H1 (cell line): ENCODE measurements around the gene SLC30A3. TPM values are rescaled to one million over a fixed set of nuclear protein-coding genes. Genes with fewer than 3 reads are reported as not detected.
A peak's percentile ranks its signal among the peaks of the same experiment; 100 is the strongest.

Experiments
- CTCF ChIA-PET: fragments of 300-600 bp; sonication (Branson Sonifier 250); formaldehyde crosslinking; loops from one replicate; lab custom pipeline; 2021; ENCODE audit not compliant: partially characterized antibody; lab: Charles Lee
- POLR2A ChIA-PET: fragments of 300-600 bp; sonication (Branson Sonifier 250); formaldehyde crosslinking; loops from one replicate; lab custom pipeline; 2021; ENCODE audit warnings: inconsistent platforms; ENCODE audit not compliant: partially characterized antibody; lab: Charles Lee
- DNase-seq, 2 experiments: peaks; one replicate each; pipeline versions ENCODE4 v3.0.0 to v3.0.0-alpha.2; 2010 to 2022; ENCODE audit warnings: low spot score in 2 of 2, low read depth in 1 of 2, mixed read lengths in 1 of 2
- FAIRE-seq: peaks from 2 replicates; lab custom pipeline; 2011; peaks lifted over from hg19 to GRCh38; lab: Jason Lieb, UNC
- H2AFZ ChIP-seq: 2 replicates; pipeline ENCODE4 v1.8.1; 2012; ENCODE audit warnings: low read length, inconsistent platforms
- H2AK5ac ChIP-seq: 2 replicates; pipeline ENCODE4 v1.6.1; 2013; ENCODE audit warnings: low read depth, low read length
- H2BK120ac ChIP-seq: replicated peaks from 2 replicates; pipeline ENCODE3; 2013; ENCODE audit warnings: low read depth, low read length, inconsistent platforms
- H2BK12ac ChIP-seq: 2 replicates; pipeline ENCODE4 v1.6.1; 2013; ENCODE audit warnings: low read depth, low read length
- H2BK15ac ChIP-seq: 2 replicates; pipeline ENCODE4 v1.6.1; 2013; ENCODE audit warnings: low read length
- H2BK20ac ChIP-seq: 2 replicates; pipeline ENCODE4 v1.6.1; 2013; ENCODE audit warnings: low read length
- H2BK5ac ChIP-seq: 2 replicates; pipeline ENCODE4 v1.6.1; 2013; ENCODE audit warnings: low read depth, low read length
- H3K14ac ChIP-seq: 2 replicates; pipeline ENCODE4 v1.6.1; 2013; ENCODE audit warnings: inconsistent platforms; ENCODE audit not compliant: insufficient read length
- H3K18ac ChIP-seq: 2 replicates; pipeline ENCODE4 v1.6.1; 2013; ENCODE audit warnings: low read length; ENCODE audit errors: extremely low read depth
- H3K23ac ChIP-seq: 2 replicates; pipeline ENCODE4 v1.6.1; 2013; ENCODE audit warnings: inconsistent platforms; ENCODE audit not compliant: insufficient read length
- H3K23me2 ChIP-seq: 2 replicates; pipeline ENCODE4 v1.6.1; 2013; ENCODE audit warnings: low read depth, low read length
- H3K27ac ChIP-seq: 2 replicates; pipeline ENCODE4 v1.6.1; 2011; ENCODE audit warnings: low read depth, low read length, inconsistent platforms
- H3K27me3 ChIP-seq, 4 experiments: replicated peaks in 1 of 4; 1 replicate in 1 of 4; 2 replicates in 3 of 4; pipeline versions ENCODE4 v1.6.1 to v1.8.1; 2011 to 2013; ENCODE audit warnings: low read length in 3 of 4, mild to moderate bottlenecking in 3 of 4, inconsistent platforms in 2 of 4, mixed read lengths in 2 of 4, moderate library complexity in 1 of 4; ENCODE audit not compliant: control insufficient read depth in 3 of 4, insufficient read depth in 3 of 4; ENCODE audit errors: extremely low read depth in 1 of 4
- H3K36me3 ChIP-seq, 4 experiments: 2 replicates each; pipeline versions ENCODE4 v1.6.1 to v1.8.1; 2011 to 2013; ENCODE audit warnings: mild to moderate bottlenecking in 4 of 4, low read length in 3 of 4, moderate library complexity in 2 of 4, control low read depth in 1 of 4, inconsistent platforms in 1 of 4; ENCODE audit not compliant: insufficient read depth in 4 of 4, control insufficient read depth in 2 of 4
- H3K4ac ChIP-seq: replicated peaks from 2 replicates; pipeline ENCODE3; 2013; ENCODE audit warnings: low read length, low read depth, mixed read lengths, inconsistent platforms; ENCODE audit not compliant: insufficient read length
- H3K4me1 ChIP-seq, 4 experiments: replicated peaks in 1 of 4; 1 replicate in 1 of 4; 2 replicates in 3 of 4; pipeline versions ENCODE4 v1.6.1 to v1.8.1; 2011 to 2013; ENCODE audit warnings: low read length in 3 of 4, inconsistent platforms in 2 of 4, mixed read lengths in 1 of 4; ENCODE audit not compliant: insufficient read depth in 4 of 4, control insufficient read depth in 3 of 4
- H3K4me2 ChIP-seq, 2 experiments: 2 replicates each; pipeline versions ENCODE4 v1.6.1 to v1.8.1; 2011 to 2013; ENCODE audit warnings: low read depth in 2 of 2, low read length in 2 of 2, control low read depth in 1 of 2, inconsistent platforms in 1 of 2, mild to moderate bottlenecking in 1 of 2; ENCODE audit not compliant: insufficient read depth in 1 of 2
- H3K4me3 ChIP-seq, 4 experiments: fragments of 200-600, 300-600 bp in 1 of 4; sonication (generic), shearing (Covaris generic), sonication (Bioruptor Twin) in 1 of 4; 2 replicates each; pipeline versions ENCODE4 v1.5.1 to v1.8.1; 2011 to 2016; ENCODE audit warnings: low read length in 4 of 4, low read depth in 3 of 4, control low read depth in 2 of 4, inconsistent platforms in 2 of 4, mild to moderate bottlenecking in 2 of 4, mixed read lengths in 1 of 4, moderate library complexity in 1 of 4; ENCODE audit not compliant: insufficient read depth in 2 of 4; ENCODE audit errors: extremely low read depth in 1 of 4
- H3K56ac ChIP-seq: replicated peaks from 2 replicates; pipeline ENCODE3; 2013; ENCODE audit warnings: low read depth, mild to moderate bottlenecking, mixed read lengths, low read length, inconsistent platforms; ENCODE audit not compliant: insufficient read length
- H3K79me1 ChIP-seq: 2 replicates; pipeline ENCODE4 v1.6.1; 2013; ENCODE audit warnings: low read depth, low read length, control low read depth
- H3K79me2 ChIP-seq, 2 experiments: 2 replicates each; pipeline versions ENCODE4 v1.6.1 to v1.8.1; 2012 to 2013; ENCODE audit warnings: low read length in 2 of 2, mild to moderate bottlenecking in 2 of 2, inconsistent platforms in 1 of 2; ENCODE audit not compliant: insufficient read depth in 2 of 2, control insufficient read depth in 1 of 2
- H3K9ac ChIP-seq, 4 experiments: replicated peaks in 1 of 4; 1 replicate in 1 of 4; 2 replicates in 3 of 4; pipeline versions ENCODE4 v1.6.1 to v1.8.1; 2011 to 2013; ENCODE audit warnings: low read depth in 3 of 4, low read length in 3 of 4, control low read depth in 2 of 4, mild to moderate bottlenecking in 2 of 4, moderate library complexity in 2 of 4, inconsistent platforms in 1 of 4; ENCODE audit errors: extremely low read depth in 1 of 4
- H3K9me3 ChIP-seq, 2 experiments: 2 replicates each; pipeline versions ENCODE4 v1.6.1 to v1.8.1; 2012 to 2013; ENCODE audit warnings: mild to moderate bottlenecking in 2 of 2, moderate library complexity in 2 of 2, control low read depth in 1 of 2, inconsistent platforms in 1 of 2, low read depth in 1 of 2, low read length in 1 of 2, mixed read lengths in 1 of 2; ENCODE audit not compliant: insufficient read depth in 2 of 2
- H4K20me1 ChIP-seq, 2 experiments: replicated peaks in 1 of 2; 2 replicates each; pipeline versions ENCODE3 to v1.8.1; 2011 to 2013; ENCODE audit warnings: inconsistent platforms in 2 of 2, low read length in 2 of 2, mild to moderate bottlenecking in 1 of 2; ENCODE audit not compliant: insufficient read depth in 2 of 2, control insufficient read depth in 1 of 2
- H4K5ac ChIP-seq: 2 replicates; pipeline ENCODE4 v1.6.1; 2013; ENCODE audit warnings: low read length, low read depth, mixed read lengths, inconsistent platforms; ENCODE audit not compliant: insufficient read length
- H4K8ac ChIP-seq: 2 replicates; pipeline ENCODE4 v1.8.0; 2013; ENCODE audit warnings: mild to moderate bottlenecking, moderate library complexity, low read length, inconsistent platforms; ENCODE audit not compliant: insufficient read depth; ENCODE audit errors: extremely low read depth
- H4K91ac ChIP-seq: replicated peaks from 2 replicates; pipeline ENCODE3; 2013; ENCODE audit warnings: low read length, mixed read lengths, inconsistent platforms; ENCODE audit not compliant: insufficient read length
- CBX5 ChIP-seq: fragments of 300-800, 300-1000 bp; sonication (generic); IDR thresholded peaks from 2 replicates; pipeline ENCODE4 v1.7.1; 2016; ENCODE audit warnings: antibody characterized with exemption, low read length, low read depth
- CTCF ChIP-seq, 3 experiments: IDR thresholded peaks; 1 replicate in 2 of 3; 2 replicates in 1 of 3; pipeline versions ENCODE4 v1.5.1 to v1.6.1; 2011; ENCODE audit warnings: low read length in 3 of 3, mild to moderate bottlenecking in 3 of 3, inconsistent platforms in 2 of 3, low read depth in 1 of 3, moderate library complexity in 1 of 3; ENCODE audit not compliant: insufficient read depth in 1 of 3; ENCODE audit errors: control extremely low read depth in 1 of 3
- EZH2 ChIP-seq: fragments of 200-600 bp; sonication (generic); IDR thresholded peaks from 2 replicates; pipeline ENCODE4 v1.7.1; 2012; ENCODE audit warnings: low read depth, mild to moderate bottlenecking, moderate library complexity, low read length, inconsistent platforms; ENCODE audit not compliant: severe bottlenecking
- JUN ChIP-seq: IDR thresholded peaks from 2 replicates; pipeline ENCODE4 v1.6.1; 2011; ENCODE audit warnings: low read depth, mild to moderate bottlenecking, improper control_type of control experiment, low read length
- RAD21 ChIP-seq, 2 experiments: IDR thresholded peaks in 1 of 2; conservative IDR thresholded peaks in 1 of 2; 2 replicates each; pipeline ENCODE4 v1.6.1; 2011; ENCODE audit warnings: low read depth in 2 of 2, low read length in 2 of 2, improper control_type of control experiment in 1 of 2, inconsistent platforms in 1 of 2, mild to moderate bottlenecking in 1 of 2, moderate library complexity in 1 of 2
- TCF12 ChIP-seq: IDR thresholded peaks from 2 replicates; pipeline ENCODE4 v1.6.1; 2011; ENCODE audit warnings: low read depth, mild to moderate bottlenecking, low read length
- WGBS, 2 experiments: shearing (Covaris generic) in 1 of 2; methylation state at CpG; one replicate each; pipeline versions ENCODE4 v1.1.6 to v1.1.7; 2013 to 2015; ENCODE audit warnings: low lambda C conversion rate in 2 of 2, mixed read lengths in 2 of 2, inconsistent platforms in 1 of 2, low coverage in 1 of 2, missing lambda C conversion rate in 1 of 2; ENCODE audit not compliant: insufficient replicate concordance in 2 of 2, insufficient coverage in 1 of 2, insufficient read length in 1 of 2; ENCODE audit errors: extremely low coverage in 1 of 2, missing lambda C conversion rate in 1 of 2; 5-methylcytosine and 5-hydroxymethylcytosine counted together
- polyA plus RNA-seq, 7 experiments: library from polyadenylated mRNA; depleted of rRNA in 3 of 7; stranded (reverse) in 5 of 7; unstranded in 2 of 7; fragments of >200 nt in 5 of 7; fragments of 200-250 nt in 2 of 7; gene quantifications; 1 replicate in 5 of 7; 2 replicates in 1 of 7; 4 replicates in 1 of 7; pipeline versions ENCODE4 v1.2.1 to v1.2.3, GENCODE V29; 2011 to 2013; ENCODE audit warnings: missing spikeins in 2 of 7, mixed read lengths in 2 of 7
- total RNA-seq: library from RNA; stranded (reverse); fragmentation: NEBNext Ultra II Directional; extraction: Animal tissue kit (Norgen Biotek cat#: 25700); gene quantifications from 2 replicates; pipeline ENCODE4 v1.2.1, GENCODE V29; 2021

The SLC30A3 gene
- total and polyA plus RNA-seq, 2 of the 8 experiments (the other 6 are each of a cell fraction or from before 2014, with no cell fraction given), result 15.2 to 30.7 TPM

- Histone ChIP-seq H2BK15ac (no peak overlapping the region), H2AFZ (no peak overlapping the region; the same call in 1 of the 2 replicates), H3K4ac (no peak overlapping the region), H3K9ac (no peak overlapping the region), H2BK120ac (no peak overlapping the region), H3K4me1 (peaks cover 0 to 26% (median 13%) of the 10 kb centered on the region in 4 experiments; a peak in 5 of 7 replicates), H2BK12ac (no peak overlapping the region), H3K36me3 (no peaks in the 10 kb centered on the region), H3K18ac (peak overlapping the region; percentile 5; the same call in 1 of the 2 replicates), H3K27me3 (peaks cover 29 to 34% (median 32%) of the 10 kb centered on the region in 4 experiments), H2AK5ac (no peak overlapping the region), H3K27ac (no peak overlapping the region), H2BK20ac (no peak overlapping the region), H4K20me1 (peaks cover 4 to 5% of the 10 kb centered on the region in 2 experiments), H2BK5ac (no peak overlapping the region), H4K8ac (no peak overlapping the region), H3K4me3 (peak overlapping the region in 1 of 4 experiments; percentile 14; a peak in 1 of 8 replicates), H3K56ac (no peak overlapping the region), H3K9me3 (no peaks in the 10 kb centered on the region; a peak in 1 of 4 replicates), H3K79me1 (no peaks in the 10 kb centered on the region), H4K5ac (no peak overlapping the region), H3K23me2 (peaks cover 8% of the 10 kb centered on the region; the same call in 1 of the 2 replicates), H3K4me2 (peak overlapping the region in 1 of 2 experiments; percentile 44; a peak in 1 of 4 replicates), H3K79me2 (no peaks in the 10 kb centered on the region), H3K23ac (no peak overlapping the region), H3K14ac (no peak overlapping the region), H4K91ac (no peak overlapping the region)
- no peak for FAIRE-seq
- POLR2A ChIA-PET, result interaction anchor here (0.6 to 4.3 kb wide), 16 partner anchors 9 to 333 kb away, joined by 3 to 38 read pairs (median 4); partner anchors contain the start of genes MAPRE3 and MPV17
- WGBS, 2 experiments, result 45% methylated on average over 25 of the region's 25 CpGs; no CpG with 5 or more reads in 1 of the 2 experiments
- CTCF ChIA-PET, result interaction anchor here (0.6 to 12.3 kb wide), 42 partner anchors 9 to 1578 kb away, joined by 3 to 413 read pairs (median 4); partner anchors contain the start of genes DNAJC5G, GTF3C2, MPV17 and SLC30A3
- DNase-seq, result peak in 1 of 2 experiments; percentile 64
- TF ChIP-seq JUN (no peak), RAD21 (IDR thresholded peaks at IDR 0.05 in 1 of 2, conservative IDR thresholded peaks at IDR 0.05 in 1 of 2; ENCODE audit: low read depth in 2 of 2, low read length in 2 of 2) (peak; percentile 63 to 70), EZH2 (no peak), TCF12 (no peak), CBX5 (no peak), CTCF (IDR thresholded peaks at IDR 0.05; ENCODE audit: control extremely low read depth in 1 of 3, insufficient read depth in 1 of 3, low read depth in 1 of 3, low read length in 3 of 3) (peak in 2 of 3 experiments; percentile 74 to 81; a peak in 3 of 4 replicates)
Observed at GRCh38 chr2:27303093-27304025, 40.5 kb upstream of the SLC30A3 start.
